GM12892 (cell line): ENCODE data around the gene CHI3L1.
A peak's percentile ranks its signal among the peaks of the same experiment; 100 is the strongest.

Experiments
- DNase-seq: peaks from one replicate; pipeline ENCODE4 v3.0.0; 2011; ENCODE audit not compliant: insufficient read length
- FAIRE-seq: peaks from 2 replicates; lab custom pipeline; 2011; peaks lifted over from hg19 to GRCh38; lab: Jason Lieb, UNC
- POLR2A ChIP-seq: IDR thresholded peaks from 2 replicates; pipeline ENCODE4 v1.6.1; 2011; ENCODE audit warnings: low read depth, low read length, control low read depth
- POLR2AphosphoS5 ChIP-seq: IDR thresholded peaks from 2 replicates; pipeline ENCODE4 v1.6.1; 2011; ENCODE audit warnings: low read depth, low read length, control low read depth
- TAF1 ChIP-seq: IDR thresholded peaks from 2 replicates; pipeline ENCODE4 v1.6.1; 2011; ENCODE audit warnings: low read depth, mild to moderate bottlenecking, control low read depth, low read length, borderline replicate concordance

Gene CHI3L1

DNA sequence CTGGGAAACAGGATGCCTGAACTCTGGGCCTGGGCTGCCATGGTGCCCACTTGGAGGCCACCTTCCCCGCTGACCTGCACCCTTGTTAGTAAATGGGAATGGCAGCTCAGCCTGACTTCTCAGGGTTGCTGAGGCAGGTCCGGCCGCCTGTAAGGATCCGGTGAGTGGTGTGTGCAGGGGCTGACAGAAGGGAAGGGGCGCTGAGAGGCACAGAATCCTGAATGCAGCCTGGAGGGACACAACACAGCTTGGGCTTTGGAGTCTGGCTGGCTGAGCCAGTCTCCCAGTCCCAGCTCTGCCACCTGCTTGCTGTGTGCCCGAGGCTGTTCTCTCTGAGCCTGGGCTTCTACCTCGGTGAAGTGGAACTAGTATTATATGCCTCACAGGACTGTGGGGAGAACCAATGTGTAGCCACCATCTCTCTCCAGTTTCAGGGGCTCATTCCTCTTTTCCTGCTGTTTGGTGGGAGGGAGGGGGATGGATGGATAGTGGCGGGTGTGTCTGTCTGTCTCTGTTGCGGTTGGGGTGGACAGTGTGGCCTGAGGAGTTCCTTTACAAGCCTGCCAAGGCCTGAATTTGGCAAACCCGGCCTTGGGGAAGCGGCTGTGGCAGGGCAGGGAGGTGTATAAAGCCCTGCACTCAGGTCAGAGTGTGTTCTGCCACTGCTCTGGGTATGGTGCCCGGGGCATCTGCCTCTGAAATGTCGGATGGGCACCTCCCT lies 41.0 kb downstream of the CHI3L1 start:
- TF ChIP-seq POLR2AphosphoS5 (no peak), POLR2A (no peak), TAF1 (no peak)
- no peak for DNase-seq
- FAIRE-seq: no peak

DNA sequence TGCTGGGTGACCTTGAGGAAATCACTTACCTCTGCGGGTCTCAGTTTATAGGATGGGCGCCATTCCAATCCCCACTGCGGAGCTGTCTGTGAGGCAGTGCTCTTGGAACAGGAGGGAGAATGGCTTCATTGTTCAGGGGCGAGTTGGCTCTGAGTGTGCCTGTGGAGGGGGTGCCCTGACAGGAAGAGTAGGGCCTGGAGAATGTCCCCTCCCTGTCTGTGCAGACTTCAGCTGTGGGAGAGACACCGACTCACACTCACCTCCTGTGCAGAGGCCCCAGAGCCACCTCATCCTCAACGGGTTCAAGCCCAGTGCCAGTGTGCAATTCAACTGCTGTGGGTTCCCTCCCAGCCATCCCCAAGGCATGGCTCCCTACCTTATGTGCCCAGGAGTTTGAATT lies 41.8 kb downstream of the CHI3L1 start:
- DNase-seq: no peak
- no peak for FAIRE-seq
- TF ChIP-seq TAF1: no peak
- no peak for TF ChIP-seq POLR2AphosphoS5
- TF ChIP-seq POLR2A: no peak

DNA sequence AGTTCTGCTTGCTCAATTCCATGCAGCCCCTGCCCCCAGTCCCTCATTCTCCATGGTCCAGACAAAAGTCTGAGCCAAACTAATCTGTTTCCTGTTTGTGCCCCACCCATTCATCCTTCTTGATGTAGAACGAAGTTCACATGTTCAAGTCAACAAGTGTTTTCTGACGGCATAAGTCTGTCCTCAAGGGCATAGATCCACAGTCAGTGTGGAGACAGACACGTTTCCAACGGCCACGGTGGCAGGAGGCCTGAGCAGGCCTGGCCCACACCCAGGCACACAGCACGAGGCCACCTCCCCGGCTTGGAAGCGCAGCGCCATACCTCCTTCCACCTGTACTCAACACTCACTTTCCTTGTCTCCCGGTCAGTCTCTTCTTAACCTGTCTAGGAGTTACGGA lies 42.9 kb downstream of the CHI3L1 start:
- TF ChIP-seq TAF1 (no peak), POLR2A (no peak), POLR2AphosphoS5 (no peak)
- FAIRE-seq: no peak

DNA sequence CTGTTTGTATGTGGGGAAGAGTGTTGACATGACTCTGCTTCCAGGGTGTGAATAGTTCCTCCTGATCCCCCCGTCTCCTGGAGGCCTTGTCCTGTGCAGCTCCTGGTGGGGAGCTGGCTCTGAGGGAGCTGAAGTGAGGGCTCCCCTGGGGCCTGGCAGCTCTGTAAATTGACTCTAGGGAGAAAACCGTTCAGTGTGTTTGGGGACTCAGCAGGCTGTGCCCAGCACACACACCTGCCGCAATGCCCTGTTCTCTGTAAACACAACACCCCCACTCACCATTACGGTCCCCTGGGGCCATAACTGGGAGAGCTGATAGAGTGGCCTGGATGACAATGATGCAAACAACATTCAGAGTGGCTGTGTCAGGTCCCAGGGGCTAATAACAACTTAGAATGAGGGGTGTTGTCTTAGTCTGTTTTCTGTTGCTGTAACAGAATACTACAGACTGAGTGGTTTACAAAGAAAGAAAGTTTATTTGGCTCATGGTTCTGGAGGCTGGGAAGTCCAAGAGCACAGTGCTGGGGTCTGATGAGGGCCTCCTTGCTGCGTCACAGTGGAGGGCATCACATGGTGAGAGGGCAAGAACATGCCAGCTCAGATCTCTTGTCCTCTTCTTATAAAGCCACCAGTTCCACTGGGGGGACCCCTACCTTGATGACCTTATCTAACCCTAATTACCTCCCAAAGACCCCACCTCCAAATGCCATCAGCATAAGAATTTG lies 43.7 kb downstream of the CHI3L1 start:
- DNase-seq (no peak), FAIRE-seq (no peak)
- no peak for TF ChIP-seq POLR2A
- no peak for TF ChIP-seq TAF1
- TF ChIP-seq POLR2AphosphoS5: no peak

More for the DNA sequence above, 42.9 kb downstream of the CHI3L1 start:
- DNase-seq: no peak

DNA sequence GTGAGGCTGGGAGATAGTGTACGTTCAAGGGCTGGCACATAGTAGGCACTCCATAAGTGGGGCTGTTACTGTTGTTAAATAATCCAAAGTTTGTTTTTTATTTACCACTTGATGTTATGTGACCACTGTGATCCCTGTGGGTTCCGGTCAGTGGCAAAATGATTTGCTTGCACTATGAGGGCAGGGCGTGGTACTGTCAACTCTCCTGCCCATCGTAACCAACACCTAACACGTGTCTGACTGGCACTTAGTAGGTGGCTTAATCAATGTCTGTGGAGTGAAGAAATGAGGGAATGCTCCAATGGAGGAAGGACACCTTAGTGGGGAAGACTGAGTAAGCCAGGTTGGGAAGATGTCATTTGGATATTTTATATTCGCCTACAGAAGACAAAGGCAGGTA lies 44.4 kb downstream of the CHI3L1 start:
- DNase-seq (no peak), FAIRE-seq (no peak)
- TF ChIP-seq TAF1 (no peak), POLR2A (no peak), POLR2AphosphoS5 (no peak)

DNA sequence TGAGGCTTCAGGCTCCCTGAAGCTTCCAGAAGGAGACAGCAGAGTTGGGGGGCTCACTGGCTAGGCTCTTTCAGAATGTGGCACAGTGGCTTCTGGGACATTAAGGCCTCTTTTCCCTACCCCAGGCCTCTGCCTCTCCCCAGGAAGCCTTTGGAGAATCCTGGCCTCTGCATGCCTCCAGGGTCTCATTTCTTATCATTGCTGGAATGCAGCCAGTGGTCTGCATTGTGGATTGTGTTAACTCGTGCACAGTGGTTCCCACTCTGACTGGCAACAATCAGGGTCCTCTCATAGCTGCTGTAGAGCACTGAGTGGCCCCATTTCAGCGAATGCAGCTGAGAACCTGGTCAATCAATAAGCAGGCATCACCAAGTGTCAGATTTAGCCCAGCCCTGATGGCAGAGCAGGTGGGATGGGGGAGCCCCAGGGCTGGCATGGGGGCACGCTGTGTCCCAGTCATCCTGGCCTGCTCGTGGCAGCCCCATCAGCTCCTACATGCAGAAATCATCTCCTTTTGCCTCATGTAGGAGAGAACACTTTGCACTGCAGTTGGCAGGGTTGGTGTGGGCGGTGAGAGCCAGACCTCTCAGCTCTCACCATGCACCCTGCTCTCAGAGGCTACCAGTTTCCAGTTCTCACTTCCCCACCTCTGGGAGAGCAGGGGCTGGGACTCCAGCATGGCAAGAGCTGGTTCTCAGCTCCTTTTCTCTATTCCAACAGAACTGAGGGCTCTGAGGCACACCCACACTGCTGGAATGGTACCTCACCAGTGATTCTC lies 45.6 kb downstream of the CHI3L1 start:
- FAIRE-seq: no peak
- no peak for TF ChIP-seq POLR2AphosphoS5
- no peak for TF ChIP-seq POLR2A
- no peak for TF ChIP-seq TAF1
- no peak for DNase-seq

DNA sequence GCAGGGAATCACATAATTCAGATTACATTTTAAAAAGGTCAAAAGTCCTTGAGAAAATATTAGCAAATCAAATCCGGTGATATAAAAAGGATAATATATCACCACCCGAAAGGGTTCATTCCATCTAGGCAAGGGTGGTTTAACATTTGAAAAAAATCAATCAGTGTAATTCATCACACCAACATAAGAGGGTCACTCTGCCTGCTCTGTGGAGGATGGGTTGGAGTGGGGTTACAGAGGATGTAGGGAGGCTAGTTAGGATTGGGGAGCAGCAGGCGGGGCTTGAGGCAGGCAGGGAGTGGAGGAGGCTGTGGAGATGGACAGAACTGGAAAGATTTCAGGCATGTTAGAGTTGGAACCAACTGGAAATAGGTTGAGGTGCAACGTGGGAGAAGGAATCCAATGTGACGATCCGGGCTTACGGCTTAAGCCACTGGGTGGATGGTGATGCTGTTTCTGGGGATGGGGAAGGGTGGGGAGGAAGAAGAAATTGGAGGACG lies 46.5 kb downstream of the CHI3L1 start:
- DNase-seq: no peak
- no peak for FAIRE-seq
- TF ChIP-seq POLR2AphosphoS5 (no peak), TAF1 (no peak), POLR2A (no peak)

DNA sequence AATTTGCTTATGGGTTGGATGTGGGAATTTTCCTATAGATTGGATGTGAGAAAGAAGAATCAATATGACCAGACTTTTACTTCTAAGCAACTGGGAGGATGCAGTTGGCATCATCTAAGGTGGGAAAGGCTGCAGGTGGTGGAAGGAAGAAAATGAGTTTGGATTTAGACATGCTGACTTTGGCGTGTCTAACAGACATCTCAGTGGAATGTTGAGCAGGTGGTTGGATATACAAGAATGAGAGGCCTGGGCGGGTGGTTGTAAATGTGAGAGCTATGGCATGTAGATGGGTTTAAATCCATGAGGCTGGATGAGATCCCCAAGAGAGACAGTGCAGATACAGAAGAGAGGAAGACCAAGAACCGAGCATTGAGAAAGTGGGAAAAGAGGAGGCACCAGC lies 48.4 kb downstream of the CHI3L1 start:
- no peak for FAIRE-seq

DNA sequence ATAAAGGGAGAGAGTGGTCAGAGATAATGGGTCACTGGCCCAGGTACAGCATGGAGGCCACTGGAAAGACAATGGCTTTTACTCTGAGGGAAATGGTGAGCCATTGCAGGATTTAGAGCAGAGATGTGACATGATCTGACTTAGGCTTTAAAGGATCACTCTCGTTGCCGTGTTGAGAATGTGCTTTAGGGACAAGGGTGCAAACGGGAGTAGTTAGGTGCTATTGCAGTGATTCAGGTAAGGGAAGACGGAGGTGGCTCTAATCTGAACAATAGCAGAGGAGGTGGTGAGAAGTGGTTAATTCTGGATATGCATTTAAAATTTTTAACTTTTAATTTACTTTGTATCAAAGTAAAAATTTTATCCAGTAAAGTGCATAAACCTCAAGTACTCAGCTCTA lies 49.2 kb downstream of the CHI3L1 start:
- no peak for FAIRE-seq

More for the DNA sequence above, 48.4 kb downstream of the CHI3L1 start:
- TF ChIP-seq POLR2AphosphoS5: no peak
- no peak for TF ChIP-seq TAF1
- TF ChIP-seq POLR2A: no peak
- no peak for DNase-seq

DNA sequence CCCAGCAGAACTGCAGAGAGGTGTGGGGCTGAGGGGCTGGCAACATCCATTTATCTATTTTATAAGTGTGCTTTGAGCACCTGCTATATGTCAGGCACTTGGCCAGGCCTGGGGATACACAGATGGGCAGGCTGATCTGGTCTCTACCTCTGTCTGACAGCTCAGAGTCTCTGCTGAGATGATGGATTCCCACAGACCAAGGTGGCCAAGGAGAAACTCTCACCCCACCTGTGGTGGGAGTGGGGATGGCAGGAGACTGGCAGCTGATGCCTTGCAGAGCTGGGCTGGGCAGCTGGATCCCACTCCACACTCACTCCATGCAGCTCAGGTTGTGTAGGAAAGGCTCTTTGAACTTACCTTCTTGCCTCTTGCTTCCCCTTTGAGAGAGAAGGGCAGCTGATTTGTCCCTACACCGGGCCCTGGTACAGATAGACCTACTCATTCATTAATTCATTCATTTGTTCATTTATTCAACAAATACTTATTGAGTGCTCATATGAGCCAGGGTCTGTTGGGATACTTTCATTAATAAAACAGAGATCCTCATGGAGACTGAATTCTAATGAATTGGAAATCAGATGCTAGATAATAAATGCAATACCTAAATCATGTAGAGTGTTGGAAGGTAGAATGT lies 50.0 kb downstream of the CHI3L1 start:
- TF ChIP-seq POLR2A (no peak), POLR2AphosphoS5 (no peak), TAF1 (no peak)
- DNase-seq (no peak), FAIRE-seq (no peak)

More for the DNA sequence above, 49.2 kb downstream of the CHI3L1 start:
- no peak for TF ChIP-seq POLR2AphosphoS5
- no peak for TF ChIP-seq TAF1
- no peak for TF ChIP-seq POLR2A
- DNase-seq: no peak

DNA sequence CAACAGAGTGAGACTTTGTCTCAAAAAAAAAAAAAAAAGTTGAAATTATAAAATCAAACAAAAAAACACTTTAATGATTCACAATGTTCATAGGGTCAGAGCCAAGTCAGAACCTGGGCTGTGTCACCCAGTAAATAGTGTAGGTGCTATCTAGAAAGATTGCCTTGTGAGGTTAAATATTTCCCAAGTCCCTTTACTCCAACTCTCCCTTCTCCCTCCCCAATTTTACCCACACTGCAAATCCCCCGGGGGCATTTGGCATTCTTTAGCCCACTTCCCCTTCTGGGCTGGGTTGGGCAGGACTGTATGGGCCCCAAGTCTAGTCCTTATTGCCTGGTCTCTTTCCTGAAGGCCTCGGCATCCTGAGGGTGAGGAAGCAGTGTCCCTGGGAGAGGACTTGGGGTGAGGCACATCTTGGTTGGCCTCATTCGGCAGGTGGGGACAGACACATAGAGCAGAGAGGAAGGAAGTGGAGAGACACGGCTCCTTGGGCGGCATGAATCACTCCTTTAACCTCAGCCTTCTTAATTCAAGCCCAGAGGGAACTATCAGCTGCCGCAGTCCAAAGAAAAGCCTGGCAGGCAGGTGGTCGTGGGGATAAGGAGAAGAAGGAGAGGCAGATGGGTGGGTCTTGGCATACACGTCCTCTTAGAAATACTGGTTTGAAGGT lies 50.7 kb downstream of the CHI3L1 start:
- TF ChIP-seq TAF1 (no peak), POLR2A (no peak), POLR2AphosphoS5 (no peak)
- peak; percentile 54 for FAIRE-seq
- no peak for DNase-seq
